ENCODE data around the gene KRTAP9-9.

DNA sequence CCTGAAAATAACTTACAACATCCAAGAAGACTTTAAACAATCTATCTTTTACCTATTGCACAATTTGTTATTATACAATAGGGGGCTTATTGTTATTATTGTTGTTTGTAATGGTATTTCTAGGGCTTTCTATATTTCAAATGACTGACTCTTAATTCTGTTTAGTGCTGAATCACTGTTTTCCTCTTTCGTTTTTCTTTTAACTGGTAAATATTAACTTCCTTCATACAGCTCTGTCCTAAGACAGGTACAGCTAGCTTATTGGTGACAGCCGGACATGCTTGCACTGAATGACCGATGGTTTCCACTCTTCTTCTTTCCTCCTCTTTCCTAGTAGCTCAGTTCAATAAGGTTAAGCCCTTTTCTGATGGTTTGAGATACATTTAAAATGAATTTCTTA, 31.9 kb downstream of the KRTAP9-9 start:
- TF ChIP-seq, protein P1, sequence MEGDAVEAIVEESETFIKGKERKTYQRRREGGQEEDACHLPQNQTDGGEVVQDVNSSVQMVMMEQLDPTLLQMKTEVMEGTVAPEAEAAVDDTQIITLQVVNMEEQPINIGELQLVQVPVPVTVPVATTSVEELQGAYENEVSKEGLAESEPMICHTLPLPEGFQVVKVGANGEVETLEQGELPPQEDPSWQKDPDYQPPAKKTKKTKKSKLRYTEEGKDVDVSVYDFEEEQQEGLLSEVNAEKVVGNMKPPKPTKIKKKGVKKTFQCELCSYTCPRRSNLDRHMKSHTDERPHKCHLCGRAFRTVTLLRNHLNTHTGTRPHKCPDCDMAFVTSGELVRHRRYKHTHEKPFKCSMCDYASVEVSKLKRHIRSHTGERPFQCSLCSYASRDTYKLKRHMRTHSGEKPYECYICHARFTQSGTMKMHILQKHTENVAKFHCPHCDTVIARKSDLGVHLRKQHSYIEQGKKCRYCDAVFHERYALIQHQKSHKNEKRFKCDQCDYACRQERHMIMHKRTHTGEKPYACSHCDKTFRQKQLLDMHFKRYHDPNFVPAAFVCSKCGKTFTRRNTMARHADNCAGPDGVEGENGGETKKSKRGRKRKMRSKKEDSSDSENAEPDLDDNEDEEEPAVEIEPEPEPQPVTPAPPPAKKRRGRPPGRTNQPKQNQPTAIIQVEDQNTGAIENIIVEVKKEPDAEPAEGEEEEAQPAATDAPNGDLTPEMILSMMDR (IDR thresholded peaks at IDR 0.05), result no peak
- TF ChIP-seq ZFX (IDR thresholded peaks at IDR 0.05; ENCODE audit: borderline replicate concordance), result no peak

Data from 22Rv1 (cell line).